ENCODE results near the gene COMMD1. TPM values are rescaled to one million over a fixed set of nuclear protein-coding genes. Genes with fewer than 3 reads are reported as not detected.

Gene COMMD1
- total RNA-seq, 1 donor from 2014 or later: 43.0 TPM

- Histone ChIP-seq H3K9me3 (no peaks in the 10 kb centered on the region), H3K27ac (no peak overlapping the region), H3K27me3 (no peaks in the 10 kb centered on the region), H3K36me3 (no peaks in the 10 kb centered on the region), H3K4me3 (no peak overlapping the region), H3K4me1 (no peaks in the 10 kb centered on the region)
- TF ChIP-seq POLR2A (IDR thresholded peaks at IDR 0.05) (no peak), POLR2AphosphoS5 (IDR thresholded peaks at IDR 0.05; ENCODE audit: insufficient read depth in 1 of 2, low read depth in 1 of 2) (no peak), CTCF (IDR thresholded peaks at IDR 0.05) (no peak)
- intact Hi-C loops (cut with DNase I): no loop called here
- no peak for DNase-seq (ENCODE audit: extremely low spot score in 2 of 2)
Measured at GRCh38 chr2:61937886-61938285, 32.4 kb downstream of the COMMD1 start.

- H3K36me3 ChIP-seq: no peaks in the 10 kb centered on the region
- no peak for DNase-seq (ENCODE audit: extremely low spot score in 2 of 2)
- no peak overlapping the region for H3K4me3 ChIP-seq
- intact Hi-C loops (cut with DNase I): no loop called here
- no peak overlapping the region for H3K27ac ChIP-seq
- H3K27me3 ChIP-seq: no peaks in the 10 kb centered on the region
- no peaks in the 10 kb centered on the region for H3K9me3 ChIP-seq
- no peaks in the 10 kb centered on the region for H3K4me1 ChIP-seq
- TF ChIP-seq CTCF (IDR thresholded peaks at IDR 0.05) (no peak), POLR2AphosphoS5 (IDR thresholded peaks at IDR 0.05; ENCODE audit: insufficient read depth in 1 of 2, low read depth in 1 of 2) (no peak), POLR2A (IDR thresholded peaks at IDR 0.05) (no peak)
Measured at GRCh38 chr2:61938511-61938910, 33.0 kb downstream of the COMMD1 start.

GRCh38 chr2:61943251-61943650 lies 37.8 kb downstream of the COMMD1 start:
- no peak for DNase-seq (ENCODE audit: extremely low spot score in 2 of 2)
- no peaks in the 10 kb centered on the region for H3K9me3 ChIP-seq
- H3K4me3 ChIP-seq: no peak overlapping the region
- H3K4me1 ChIP-seq: no peaks in the 10 kb centered on the region
- intact Hi-C loops (cut with DNase I): no loop called here
- no peaks in the 10 kb centered on the region for H3K27me3 ChIP-seq
- no peaks in the 10 kb centered on the region for H3K36me3 ChIP-seq
- TF ChIP-seq CTCF (IDR thresholded peaks at IDR 0.05): no peak
- TF ChIP-seq POLR2A (IDR thresholded peaks at IDR 0.05): no peak
- no peak for TF ChIP-seq POLR2AphosphoS5 (IDR thresholded peaks at IDR 0.05; ENCODE audit: insufficient read depth in 1 of 2, low read depth in 1 of 2)
- H3K27ac ChIP-seq: no peak overlapping the region

GRCh38 chr2:61946666-61947065 lies 41.2 kb downstream of the COMMD1 start:
- H3K27ac ChIP-seq: no peak overlapping the region
- DNase-seq (ENCODE audit: extremely low spot score in 2 of 2): no peak
- H3K4me1 ChIP-seq: peaks cover 26% of the 10 kb centered on the region
- H3K36me3 ChIP-seq: no peaks in the 10 kb centered on the region
- H3K4me3 ChIP-seq: no peak overlapping the region
- no peaks in the 10 kb centered on the region for H3K9me3 ChIP-seq
- no peak for TF ChIP-seq POLR2A (IDR thresholded peaks at IDR 0.05)
- TF ChIP-seq CTCF (IDR thresholded peaks at IDR 0.05): no peak
- no peak for TF ChIP-seq POLR2AphosphoS5 (IDR thresholded peaks at IDR 0.05; ENCODE audit: insufficient read depth in 1 of 2, low read depth in 1 of 2)
- no peaks in the 10 kb centered on the region for H3K27me3 ChIP-seq
- intact Hi-C loops (cut with DNase I): no loop called here

GRCh38 chr2:61948661-61949457 lies 43.4 kb downstream of the COMMD1 start:
- Histone ChIP-seq H3K27me3 (no peaks in the 10 kb centered on the region), H3K36me3 (no peaks in the 10 kb centered on the region), H3K9me3 (no peaks in the 10 kb centered on the region), H3K4me3 (no peak overlapping the region), H3K27ac (peak overlapping the region; percentile 62), H3K4me1 (peaks cover 26% of the 10 kb centered on the region)
- DNase-seq (ENCODE audit: extremely low spot score in 2 of 2): no peak
- intact Hi-C loops (cut with DNase I): no loop called here
- TF ChIP-seq POLR2A (IDR thresholded peaks at IDR 0.05) (no peak), CTCF (IDR thresholded peaks at IDR 0.05) (no peak), POLR2AphosphoS5 (IDR thresholded peaks at IDR 0.05; ENCODE audit: insufficient read depth in 1 of 2, low read depth in 1 of 2) (no peak)

All from vagina (tissue), 2 donors.